Smooth muscle cell (in vitro differentiated cells): ENCODE measurements around the gene GPR161. TPM values are rescaled to one million over a fixed set of nuclear protein-coding genes. Genes with fewer than 3 reads are reported as not detected.
"Not testable (repeated sequence)": the region's sequence is repeated elsewhere in the genome, so short reads cannot be mapped to it uniquely, and the experiment has no call there.

Experiments used
- DNase-seq: peaks from one replicate; lab custom pipeline; 2025; ENCODE audit not compliant: unreplicated experiment; lab: John Stamatoyannopoulos, UW
- H2AFZ ChIP-seq: fragments of 200-600 bp; sonication (generic); 2 replicates; pipeline ENCODE4 v1.6.0; 2016; ENCODE audit warnings: antibody characterized with exemption, low read depth, mild to moderate bottlenecking
- H3F3A ChIP-seq: fragments of 200-600 bp; sonication (generic); 2 replicates; pipeline ENCODE4 v1.6.0; 2017; ENCODE audit warnings: antibody characterized with exemption, low read depth
- H3K27ac ChIP-seq: fragments of 200-600 bp; sonication (generic); 2 replicates; pipeline ENCODE4 v1.5.1; 2016; ENCODE audit warnings: low read depth, mild to moderate bottlenecking
- H3K27me3 ChIP-seq: fragments of 200-600 bp; sonication (generic); 2 replicates; pipeline ENCODE4 v1.6.1; 2016; ENCODE audit warnings: low read depth, mild to moderate bottlenecking
- H3K36me3 ChIP-seq: fragments of 200-600 bp; sonication (generic); 2 replicates; pipeline ENCODE4 v1.5.1; 2016; ENCODE audit warnings: low read depth
- H3K4me1 ChIP-seq: fragments of 200-600 bp; sonication (generic); 2 replicates; pipeline ENCODE4 v1.5.1; 2016; ENCODE audit warnings: low read depth
- H3K4me2 ChIP-seq: fragments of 200-600 bp; sonication (generic); 2 replicates; pipeline ENCODE4 v1.6.0; 2016; ENCODE audit warnings: mild to moderate bottlenecking
- H3K4me3 ChIP-seq: fragments of 200-600 bp; sonication (generic); 2 replicates; pipeline ENCODE4 v1.5.1; 2016; ENCODE audit warnings: mild to moderate bottlenecking
- H3K79me2 ChIP-seq: fragments of 200-600 bp; sonication (generic); 2 replicates; pipeline ENCODE4 v1.6.0; 2016; ENCODE audit warnings: low read depth, mild to moderate bottlenecking
- H3K9ac ChIP-seq: fragments of 200-600 bp; sonication (generic); 2 replicates; pipeline ENCODE4 v1.6.0; 2016; ENCODE audit warnings: low read depth
- H3K9me3 ChIP-seq: fragments of 200-600 bp; sonication (generic); replicated peaks from 2 replicates; pipeline ENCODE4 v1.5.1; 2016; ENCODE audit warnings: low read depth
- H4K20me1 ChIP-seq: fragments of 200-600 bp; sonication (generic); 2 replicates; pipeline ENCODE4 v1.6.0; 2016; ENCODE audit warnings: low read depth
- CTCF ChIP-seq: fragments of 200-600 bp; sonication (generic); IDR thresholded peaks from 2 replicates; pipeline ENCODE4 v1.5.1; 2017; ENCODE audit warnings: borderline replicate concordance, mild to moderate bottlenecking, antibody characterized with exemption; ENCODE audit not compliant: insufficient read depth, poor library complexity, severe bottlenecking
- WGBS: methylation state at CpG from one replicate; pipeline ENCODE4 v1.1.7; 2016; ENCODE audit warnings: low lambda C conversion rate; 5-methylcytosine and 5-hydroxymethylcytosine counted together
- polyA plus RNA-seq: library from polyadenylated mRNA; unstranded; fragments of >200 nt; fragmentation: Nextera tagmentation; extraction: Ambion mirVana; gene quantifications from 2 replicates; pipeline ENCODE4 v1.2.1, GENCODE V29; 2016
- total RNA-seq: library from RNA; depleted of rRNA; stranded (reverse); fragments of >200 nt; gene quantifications from 2 replicates; pipeline ENCODE4 v1.2.3, GENCODE V29; 2014

The GPR161 gene
- total RNA-seq, result 9.7 and 9.9 TPM in 2 replicates
- 23.3 and 25.4 TPM in 2 replicates for polyA plus RNA-seq

- no peaks in the 10 kb centered on the region for H3K27me3 ChIP-seq
- peak; percentile 49 for DNase-seq
- peak within 1 kb of the TSS; percentile 93 for H3K4me3 ChIP-seq
- H3K9me3 ChIP-seq, result no peaks in the 10 kb centered on the region
- H2AFZ ChIP-seq, result peak within 1 kb of the TSS; percentile 99
- peaks cover 28% of the 10 kb centered on the region for H4K20me1 ChIP-seq
- peak within 1 kb of the TSS; percentile 60 for H3K27ac ChIP-seq
- peak within 1 kb of the TSS; percentile 99 for H3K4me2 ChIP-seq
- H3F3A ChIP-seq, result peaks cover 8% of the 10 kb centered on the region
- H3K79me2 ChIP-seq, result peaks cover 11% of the 10 kb centered on the region
- no peaks in the 10 kb centered on the region for H3K36me3 ChIP-seq
- peaks cover 11% of the 10 kb centered on the region for H3K4me1 ChIP-seq
- under 1% methylated on average over 34 of the region's 86 CpGs for WGBS
- TF ChIP-seq CTCF, result no peak
- H3K9ac ChIP-seq, result peak within 1 kb of the TSS; percentile 61
Observed at GRCh38 chr1:168136709-168137514, at the start of gene GPR161. Gene GPR161 (minus strand): TSS chr1:168136930. CDS start chr1:168104850, 32,080 bp downstream.

GRCh38 chr1:168181063-168181720 is 44.5 kb upstream of the GPR161 start:
- 93% methylated on average over 15 of the region's 15 CpGs for WGBS
- peaks cover 27% of the 10 kb centered on the region for H4K20me1 ChIP-seq
- H3K4me3 ChIP-seq, DNase-seq, H3K27ac ChIP-seq, H3F3A ChIP-seq, H3K9me3 ChIP-seq, H3K27me3 ChIP-seq, H3K9ac ChIP-seq, H3K36me3 ChIP-seq, H3K4me1 ChIP-seq, H3K4me2 ChIP-seq, H2AFZ ChIP-seq: not testable (repeated sequence)
- H3K79me2 ChIP-seq, result peaks cover 60% of the 10 kb centered on the region

GRCh38 chr1:168180148-168180524 is 43.4 kb upstream of the GPR161 start:
- Histone ChIP-seq H3K27me3 (no peaks in the 10 kb centered on the region), H2AFZ (peak overlapping the region; percentile 13), H4K20me1 (peaks cover 25% of the 10 kb centered on the region), H3K4me1 (peaks cover 7% of the 10 kb centered on the region), H3K9ac (peak overlapping the region; percentile 83), H3K9me3 (no peaks in the 10 kb centered on the region), H3K36me3 (no peaks in the 10 kb centered on the region), H3K79me2 (peaks cover 59% of the 10 kb centered on the region), H3K4me2 (peak overlapping the region; percentile 91), H3F3A (no peaks in the 10 kb centered on the region), H3K4me3 (peak overlapping the region; percentile 73), H3K27ac (peak overlapping the region; percentile 92)
- no peak for DNase-seq
- no peak for TF ChIP-seq CTCF
- 63% methylated on average over 2 of the region's 2 CpGs for WGBS

GRCh38 chr1:168179438-168180147 is 42.9 kb upstream of the GPR161 start:
- no peak for TF ChIP-seq CTCF
- DNase-seq, result no peak
- Histone ChIP-seq H3K4me2 (peak overlapping the region; percentile 91), H3K36me3 (no peaks in the 10 kb centered on the region), H3K9ac (peak overlapping the region; percentile 83), H3K4me3 (peak overlapping the region; percentile 73), H4K20me1 (peaks cover 20% of the 10 kb centered on the region), H3K9me3 (no peaks in the 10 kb centered on the region), H3K27ac (peak overlapping the region; percentile 92), H3K79me2 (peaks cover 53% of the 10 kb centered on the region), H3F3A (no peaks in the 10 kb centered on the region), H3K4me1 (peaks cover 7% of the 10 kb centered on the region), H2AFZ (peak overlapping the region; percentile 77), H3K27me3 (no peaks in the 10 kb centered on the region)
- WGBS, result 8% methylated on average over 20 of the region's 20 CpGs
